ENCODE data around the gene DSCAML1.

The DSCAML1 gene

GRCh38 chr11:117720061-117720511 is 76.9 kb downstream of the DSCAML1 start:
- DNase-seq: no peak

GRCh38 chr11:117719480-117719879 is 77.5 kb downstream of the DSCAML1 start:
- DNase-seq: no peak

- no peak for DNase-seq
These were observed 79.3 kb downstream of the DSCAML1 start for GRCh38 chr11:117717485-117718314.

- DNase-seq: no peak
These were observed 80.2 kb downstream of the DSCAML1 start for GRCh38 chr11:117716521-117717440.

DNA sequence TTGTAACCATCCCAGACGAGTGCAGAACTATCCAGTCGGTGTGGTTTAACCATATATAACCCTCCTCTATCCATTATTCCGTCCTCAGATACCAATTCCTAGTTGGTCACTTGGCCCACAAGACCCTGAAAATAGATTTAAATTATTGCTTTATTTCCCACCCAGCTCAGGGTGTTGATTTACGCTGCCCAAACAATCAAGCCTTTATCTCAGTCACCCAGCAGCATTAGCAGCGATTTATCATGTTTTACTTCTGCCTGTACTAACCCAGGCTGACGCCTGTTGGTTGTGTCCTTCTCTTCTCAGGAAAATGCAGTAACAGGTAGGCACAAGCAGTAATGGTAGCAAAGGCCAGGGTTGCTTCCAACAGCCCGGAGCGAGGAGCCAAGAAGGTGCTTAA is 81.2 kb downstream of the DSCAML1 start:
- no peak for DNase-seq

DNA sequence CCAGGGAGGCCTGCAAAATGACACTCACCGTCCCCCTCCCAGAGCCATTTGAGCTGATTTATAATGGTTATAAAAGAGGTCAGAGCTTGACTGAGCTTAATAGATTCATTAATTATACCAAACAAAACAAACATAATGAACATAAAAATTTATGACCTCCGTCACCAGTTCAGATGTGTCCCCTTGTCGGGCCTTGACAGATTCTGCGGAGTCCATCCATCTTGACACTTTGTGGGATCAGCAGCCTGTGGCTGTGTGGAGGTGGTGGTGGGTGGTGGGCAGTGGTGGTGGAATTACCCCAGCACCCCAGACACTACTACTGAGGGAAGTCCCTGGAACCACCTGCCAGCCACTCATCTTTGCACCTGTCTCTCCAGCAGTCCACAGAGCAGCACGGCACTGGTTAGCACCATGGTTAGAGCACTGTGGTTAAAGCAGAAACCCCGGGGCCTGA is 83.5 kb downstream of the DSCAML1 start:
- no peak for DNase-seq

DNA sequence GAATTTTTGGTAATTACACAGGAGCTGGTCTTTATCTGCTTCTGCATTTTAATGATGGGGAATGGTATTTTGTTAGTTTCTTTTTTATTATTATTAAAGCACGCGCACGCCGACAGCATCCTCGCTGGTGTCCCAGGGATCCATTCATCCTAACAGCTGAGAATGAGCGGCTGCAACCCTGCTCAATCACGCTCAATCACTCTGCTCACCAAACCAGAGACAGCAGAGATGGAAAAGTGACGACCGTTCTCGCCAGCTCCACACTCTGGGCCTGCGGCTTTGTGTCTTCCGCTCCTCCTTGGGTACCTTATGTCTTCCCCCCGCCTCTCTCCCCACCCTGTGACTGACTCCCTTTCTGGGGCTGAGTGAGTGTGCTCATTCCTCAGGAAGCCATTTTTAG is 84.5 kb downstream of the DSCAML1 start:
- no peak for DNase-seq

GRCh38 chr11:117711331-117711730 is 85.7 kb downstream of the DSCAML1 start:
- no peak for DNase-seq

GRCh38 chr11:117710211-117710610 is 86.8 kb downstream of the DSCAML1 start:
- DNase-seq: no peak

DNA sequence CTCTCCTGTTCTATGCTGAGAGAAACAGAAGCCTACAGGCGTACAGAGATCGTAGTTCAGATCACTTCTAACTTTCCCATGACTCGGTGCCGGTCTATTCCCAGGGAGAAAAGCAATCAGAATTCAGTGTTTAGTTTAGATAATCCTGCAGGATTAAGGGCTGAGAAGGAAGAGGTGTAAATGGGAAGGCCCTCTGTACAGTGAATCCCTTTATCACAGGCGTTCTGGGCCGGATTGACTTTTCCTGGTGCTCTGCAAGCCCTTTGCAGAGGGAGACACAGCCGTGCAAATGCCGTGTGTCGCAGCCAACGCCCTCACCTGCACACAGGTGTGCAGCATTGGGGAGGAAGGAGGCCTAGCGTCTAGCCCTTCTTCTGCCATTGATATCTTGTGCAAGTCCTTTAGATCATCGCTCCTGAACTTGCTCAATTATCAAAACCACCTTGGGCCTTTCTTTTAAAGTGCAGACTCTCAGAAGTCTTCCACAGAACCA is 90.6 kb downstream of the DSCAML1 start:
- DNase-seq: no peak

- DNase-seq: no peak
These were observed 91.2 kb downstream of the DSCAML1 start for GRCh38 chr11:117705866-117706265.

- DNase-seq: no peak
These were observed 92.5 kb downstream of the DSCAML1 start for GRCh38 chr11:117704395-117705100.

DNA sequence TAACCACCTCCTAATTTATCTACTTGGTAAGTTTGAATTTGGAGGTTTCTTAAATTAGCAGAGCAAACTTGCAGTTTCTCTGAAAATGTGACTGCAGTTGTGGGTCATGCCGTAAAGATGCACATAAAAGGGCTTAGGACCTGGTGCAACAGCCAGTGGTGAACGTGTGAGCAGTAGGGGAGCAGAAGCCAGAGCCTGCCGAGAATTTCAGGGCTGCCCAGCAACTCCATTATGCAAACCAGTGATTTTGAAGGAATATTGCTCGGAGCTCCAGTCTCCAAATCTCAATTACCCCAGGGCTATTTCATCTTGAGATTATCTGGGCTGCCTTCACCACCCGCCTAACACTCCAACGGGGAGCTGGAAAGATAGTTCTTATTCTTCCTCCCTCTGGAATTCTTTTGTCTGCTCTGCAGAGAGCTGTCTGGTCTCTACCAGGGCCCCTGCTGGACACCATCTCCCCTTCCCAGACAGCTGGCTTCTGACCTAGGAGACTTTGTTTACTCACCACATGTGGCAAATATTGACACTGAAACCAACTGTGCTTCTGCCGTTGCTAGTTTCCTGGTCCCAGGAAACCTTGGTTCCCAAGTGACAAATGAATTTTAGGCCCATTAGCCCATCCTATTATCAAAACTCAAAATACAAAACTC is 93.9 kb downstream of the DSCAML1 start:
- DNase-seq: no peak

DNA sequence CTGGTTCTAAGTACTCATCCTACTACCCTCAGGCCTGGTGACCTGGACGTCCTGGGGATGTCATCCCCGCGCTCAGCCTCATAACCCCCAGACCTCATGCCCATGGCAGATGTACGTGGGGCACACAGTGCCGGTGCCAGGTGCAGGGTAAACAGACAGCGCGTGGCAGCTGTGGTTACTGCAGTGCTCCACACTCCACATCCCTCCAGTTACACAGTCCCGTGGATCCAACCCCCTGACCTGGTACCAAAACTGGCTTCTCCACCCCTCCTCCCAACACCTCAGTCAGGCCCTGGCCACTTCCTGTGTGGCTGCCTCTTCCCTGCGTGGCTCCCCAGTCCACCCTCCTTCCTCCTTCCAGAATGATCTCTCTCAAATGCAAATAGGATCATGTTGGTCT is 95.2 kb downstream of the DSCAML1 start:
- no peak for DNase-seq

DNA sequence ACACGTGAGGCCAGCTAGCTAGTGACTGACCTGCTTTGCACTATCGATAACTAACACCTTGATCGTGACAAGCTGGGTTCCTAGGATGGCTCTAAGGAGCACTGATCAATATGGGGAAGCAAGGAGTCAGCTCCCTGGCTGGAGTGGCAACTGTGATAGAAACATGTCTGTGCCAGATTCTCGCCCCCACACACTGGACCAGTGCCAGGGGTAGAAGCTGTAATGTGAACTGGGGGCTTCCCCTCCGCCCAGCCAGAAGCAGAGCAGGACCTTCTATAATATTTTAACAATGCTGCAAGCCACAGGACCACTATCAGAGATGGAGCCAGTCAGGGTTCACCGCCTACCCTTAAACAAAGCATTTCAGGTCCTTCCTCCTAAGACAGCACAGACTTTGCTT is 96.5 kb downstream of the DSCAML1 start:
- no peak for DNase-seq

DNA sequence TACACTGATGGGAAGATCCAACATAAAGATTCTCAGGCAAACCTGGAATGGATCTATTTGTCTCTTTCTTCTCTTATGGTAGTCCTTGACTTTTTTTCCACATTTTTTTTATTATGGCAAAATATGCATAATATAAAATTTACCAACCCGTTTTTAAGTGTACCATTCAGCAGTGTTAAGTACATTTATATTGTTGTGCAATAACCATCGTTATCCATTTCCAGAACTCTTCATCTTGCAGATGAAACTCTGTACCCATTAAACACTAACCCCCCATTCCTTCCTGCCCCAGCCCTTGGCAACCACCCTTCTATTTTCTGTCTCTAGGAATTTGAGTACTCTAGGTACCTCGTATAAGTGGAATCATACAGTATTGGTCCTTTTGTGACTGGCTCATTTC is 99.7 kb downstream of the DSCAML1 start:
- DNase-seq: no peak

- DNase-seq: no peak
These were observed 100.5 kb downstream of the DSCAML1 start for GRCh38 chr11:117696540-117696939.

DNA sequence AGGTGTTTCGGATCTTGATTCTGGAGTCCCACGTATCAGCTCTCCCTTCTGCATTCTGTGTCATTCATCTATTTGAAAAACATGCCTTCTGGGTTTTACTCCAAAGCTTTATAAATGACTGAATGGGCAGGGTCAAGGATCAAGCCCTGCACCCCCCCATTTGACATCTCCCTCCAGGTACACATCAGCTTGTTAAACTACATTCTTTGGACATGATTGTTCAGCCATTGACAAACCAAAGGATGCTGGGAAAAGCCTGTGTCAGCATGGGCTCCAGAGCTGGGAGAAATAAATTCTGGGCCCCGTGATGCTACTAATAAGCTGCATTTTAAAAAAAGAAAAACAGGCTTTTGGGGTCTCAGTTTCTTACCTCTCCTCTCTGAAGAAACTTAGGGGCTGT is 103.7 kb downstream of the DSCAML1 start:
- no peak for DNase-seq

DNA sequence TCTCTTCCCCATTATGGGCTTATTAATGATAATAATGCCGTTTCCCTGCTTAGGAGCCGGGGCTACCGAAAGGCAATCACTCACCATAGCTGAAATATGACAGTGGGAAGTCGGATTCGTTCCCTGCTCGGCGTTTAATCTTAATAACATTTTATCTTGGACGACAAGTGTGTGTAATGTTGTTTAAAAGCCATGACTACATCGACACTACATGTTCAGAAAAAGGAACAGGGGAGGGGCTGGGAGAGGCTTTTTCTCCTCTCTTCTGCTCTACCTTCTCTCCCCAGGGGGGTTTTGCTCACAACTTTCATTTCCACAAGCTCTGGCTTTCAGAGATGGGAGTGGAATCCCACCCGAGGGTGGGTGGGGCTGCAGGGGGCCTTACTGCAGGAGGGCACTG is 105.5 kb downstream of the DSCAML1 start:
- no peak for DNase-seq

GRCh38 chr11:117691218-117691514 is 105.8 kb downstream of the DSCAML1 start:
- DNase-seq: no peak

DNA sequence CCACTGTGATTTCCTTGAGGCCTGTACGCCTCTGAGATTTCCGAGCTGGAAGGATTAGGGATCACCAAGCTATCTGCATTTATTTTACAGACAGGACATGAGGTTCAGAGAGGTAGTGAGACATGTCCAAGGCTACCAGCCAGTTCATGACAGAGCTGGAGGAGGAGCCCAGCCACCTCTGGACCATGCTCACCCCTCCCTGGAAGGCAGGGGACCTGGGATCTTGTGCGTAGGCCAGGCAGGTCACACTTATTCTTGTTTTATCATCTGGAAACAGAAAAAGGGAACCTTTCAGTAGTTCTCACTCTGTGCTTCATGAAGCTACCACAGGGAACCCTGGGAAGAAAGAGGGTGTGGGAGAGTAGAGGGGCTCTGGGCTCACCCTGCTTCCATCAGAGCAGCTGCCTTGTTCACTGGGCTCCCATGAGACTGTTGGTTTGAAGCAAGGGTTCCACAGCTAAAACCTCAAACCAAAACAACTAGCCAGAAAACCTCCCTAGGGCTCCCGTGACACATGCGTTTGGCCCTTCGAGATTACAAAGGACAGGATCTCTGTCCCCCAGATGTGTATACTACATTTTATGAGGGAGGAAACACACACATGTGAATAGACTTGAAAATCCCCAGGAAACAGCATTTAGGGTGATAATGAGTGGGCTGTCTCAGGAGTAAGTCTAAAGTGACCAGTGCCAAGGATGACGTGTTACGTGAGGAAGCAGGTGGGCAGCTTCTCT is 106.4 kb downstream of the DSCAML1 start:
- DNase-seq: no peak

GRCh38 chr11:117688255-117688797 is 108.7 kb downstream of the DSCAML1 start:
- no peak for DNase-seq
